Activated CD4-positive, CD25-positive, alpha-beta regulatory T cell treated with anti-CD3 and anti-CD28 coated beads, Interleukin-2, amount 50 U/mL, for 16 hours (primary cell): ENCODE measurements around the gene FBXO21.
"Not testable (repeated sequence)": the region's sequence is repeated elsewhere in the genome, so short reads cannot be mapped to it uniquely, and the experiment has no call there.

Experiments used
- DNase-seq: peaks from one replicate; pipeline ENCODE4 v3.0.0-alpha.2; 2020; ENCODE audit warnings: low read depth, low spot score

The FBXO21 gene

GRCh38 chr12:117202556-117202955 is 12.3 kb upstream of the FBXO21 start:
- DNase-seq, result no peak

GRCh38 chr12:117202033-117202432 is 11.8 kb upstream of the FBXO21 start:
- DNase-seq, result no peak

- not testable (repeated sequence) for DNase-seq
Measured at GRCh38 chr12:117199956-117200744, 9.9 kb upstream of the FBXO21 start.

GRCh38 chr12:117196334-117196733 is 6.1 kb upstream of the FBXO21 start:
- DNase-seq, result not testable (repeated sequence)

GRCh38 chr12:117195027-117195426 is 4.8 kb upstream of the FBXO21 start:
- not testable (repeated sequence) for DNase-seq

- no peak for DNase-seq
Measured at GRCh38 chr12:117193903-117194302, 3.6 kb upstream of the FBXO21 start.

GRCh38 chr12:117192581-117192980 is 2.3 kb upstream of the FBXO21 start:
- DNase-seq, result not testable (repeated sequence)

GRCh38 chr12:117192057-117192456 is 1.8 kb upstream of the FBXO21 start:
- no peak for DNase-seq

GRCh38 chr12:117189725-117190209 is 503 bp downstream of the FBXO21 start:
- DNase-seq, result no peak

GRCh38 chr12:117188961-117189724 is 1.1 kb downstream of the FBXO21 start:
- no peak for DNase-seq

- DNase-seq, result no peak
Measured at GRCh38 chr12:117188121-117188665, 2.1 kb downstream of the FBXO21 start.

- DNase-seq, result no peak
Measured at GRCh38 chr12:117187421-117187820, 2.8 kb downstream of the FBXO21 start.

GRCh38 chr12:117182866-117183265 is 7.4 kb downstream of the FBXO21 start:
- DNase-seq, result no peak

GRCh38 chr12:117181468-117181843 is 8.8 kb downstream of the FBXO21 start:
- DNase-seq, result not testable (repeated sequence)

GRCh38 chr12:117180758-117181467 is 9.4 kb downstream of the FBXO21 start:
- no peak for DNase-seq

GRCh38 chr12:117178745-117179144 is 11.5 kb downstream of the FBXO21 start:
- no peak for DNase-seq

- no peak for DNase-seq
Measured at GRCh38 chr12:117178301-117178700, 12.0 kb downstream of the FBXO21 start.

- no peak for DNase-seq
Measured at GRCh38 chr12:117172168-117172567, 18.1 kb downstream of the FBXO21 start.

GRCh38 chr12:117171499-117172162 is 18.6 kb downstream of the FBXO21 start:
- no peak for DNase-seq

GRCh38 chr12:117169548-117169947 is 20.7 kb downstream of the FBXO21 start:
- no peak for DNase-seq

- DNase-seq, result no peak
Measured at GRCh38 chr12:117168976-117169375, 21.3 kb downstream of the FBXO21 start.
